ENCODE measurements around the gene IBA57.

The IBA57 gene

GRCh38 chr1:228198977-228199590, 33.5 kb downstream of the IBA57 start:
- no peak for TF ChIP-seq CTCF (IDR thresholded peaks at IDR 0.05; ENCODE audit: extremely low read depth, insufficient read depth, missing control alignments)
- in situ Hi-C loops (cut with MboI; ENCODE audit: low pct_unique_long_range_greater_than_20kb, low sequenced_read_pairs, unreplicated experiment) = no loop called here

GRCh38 chr1:228204958-228205357, 39.4 kb downstream of the IBA57 start:
- in situ Hi-C loops (cut with MboI; ENCODE audit: low pct_unique_long_range_greater_than_20kb, low sequenced_read_pairs, unreplicated experiment) = no loop called here
- TF ChIP-seq CTCF (IDR thresholded peaks at IDR 0.05; ENCODE audit: extremely low read depth, insufficient read depth, missing control alignments) = no peak
- no peak for DNase-seq (ENCODE audit: low spot score)

More at GRCh38 chr1:228198977-228199590, 33.5 kb downstream of the IBA57 start:
- no peak for DNase-seq (ENCODE audit: low spot score)

- no peak for TF ChIP-seq CTCF (IDR thresholded peaks at IDR 0.05; ENCODE audit: extremely low read depth, insufficient read depth, missing control alignments)
- no peak for DNase-seq (ENCODE audit: low spot score)
Measured at GRCh38 chr1:228205526-228206436, 40.2 kb downstream of the IBA57 start.

GRCh38 chr1:228206582-228207351, 41.2 kb downstream of the IBA57 start:
- DNase-seq (ENCODE audit: low spot score) = no peak
- in situ Hi-C loops (cut with MboI; ENCODE audit: low pct_unique_long_range_greater_than_20kb, low sequenced_read_pairs, unreplicated experiment) = no loop called here
- TF ChIP-seq CTCF (IDR thresholded peaks at IDR 0.05; ENCODE audit: extremely low read depth, insufficient read depth, missing control alignments) = no peak

More at GRCh38 chr1:228205526-228206436, 40.2 kb downstream of the IBA57 start:
- in situ Hi-C loops (cut with MboI; ENCODE audit: low pct_unique_long_range_greater_than_20kb, low sequenced_read_pairs, unreplicated experiment) = no loop called here

GRCh38 chr1:228207381-228207810, 41.8 kb downstream of the IBA57 start:
- no peak for DNase-seq (ENCODE audit: low spot score)
- in situ Hi-C loops (cut with MboI; ENCODE audit: low pct_unique_long_range_greater_than_20kb, low sequenced_read_pairs, unreplicated experiment) = no loop called here
- no peak for TF ChIP-seq CTCF (IDR thresholded peaks at IDR 0.05; ENCODE audit: extremely low read depth, insufficient read depth, missing control alignments)

All from GM13977 (cell line).